Ovary (tissue), 9 donors: ENCODE data around the gene STYK1. TPM values are rescaled to one million over a fixed set of nuclear protein-coding genes. Genes with fewer than 3 reads are reported as not detected.
A peak's percentile ranks its signal among the peaks of the same experiment; 100 is the strongest.

ENCODE experiments used
- DNase-seq, 5 donors: peaks; one replicate each; pipeline ENCODE4 v3.0.0-alpha.2; 2019 to 2020
- H3K27ac ChIP-seq, 2 donors: fragments of 200-600 bp; one replicate each; pipeline versions ENCODE4 v1.5.1 to v1.8.0; 2019 to 2022
- H3K27me3 ChIP-seq: fragments of 200-600 bp; one replicate; pipeline ENCODE4 v1.8.0; 2022
- H3K36me3 ChIP-seq: fragments of 200-600 bp; sonication (generic); one replicate; pipeline ENCODE4 v1.5.1; 2019
- H3K4me1 ChIP-seq: one replicate; pipeline ENCODE4 v1.8.1; 2013; ENCODE audit warnings: mild to moderate bottlenecking, moderate library complexity; ENCODE audit not compliant: insufficient read depth
- H3K4me3 ChIP-seq: fragments of 200-600 bp; sonication (generic); one replicate; pipeline ENCODE4 v1.5.1; 2017
- H3K9me3 ChIP-seq, 2 donors: fragments of 200-600 bp in 1 of 2; sonication (generic) in 1 of 2; one replicate each; pipeline versions ENCODE4 v1.5.1 to v1.8.1; 2013 to 2019; ENCODE audit warnings: mild to moderate bottlenecking in 1 of 2, moderate library complexity in 1 of 2
- CTCF ChIP-seq, 3 donors: fragments of 450-650 bp in 2 of 3; fragments of 200-600 bp in 1 of 3; IDR thresholded peaks; one replicate each; pipeline versions ENCODE4 v1.5.1 to v1.8.0; 2016 to 2022; ENCODE audit warnings: antibody characterized with exemption in 3 of 3, mild to moderate bottlenecking in 1 of 3
- EP300 ChIP-seq: sonication (generic); formaldehyde crosslinking; IDR thresholded peaks from one replicate; pipeline ENCODE4 v1.6.1; 2017; ENCODE audit warnings: antibody characterized with exemption
- POLR2A ChIP-seq: fragments of 450-650 bp; IDR thresholded peaks from one replicate; pipeline ENCODE4 v1.6.1; 2017; ENCODE audit warnings: antibody characterized with exemption, mild to moderate bottlenecking, moderate library complexity
- WGBS, 3 donors: extraction: QIAGEN DNeasy Blood & Tissue Kit in 1 of 3; methylation state at CpG; one replicate each; pipeline versions ENCODE4 v1.1.5 to v1.1.7; 2013 to 2017; 5-methylcytosine and 5-hydroxymethylcytosine counted together
- intact Hi-C, 4 donors: fragments of 100-400 bp; cut with DNase I; formaldehyde crosslinking; loops; one replicate each; pipeline versions ENCODE4 v1.11.0 to v1.15.1; 2022 to 2023
- polyA plus RNA-seq, 2 donors: library from polyadenylated mRNA; stranded (reverse); fragments of 200-250 nt in 1 of 2; fragments of 350-450 nt in 1 of 2; fragmentation: Illumina TruSeq in 1 of 2; extraction: RNeasy Lipid Tissue Mini Kit (QIAGEN cat#74804) in 1 of 2; gene quantifications; one replicate each; pipeline ENCODE4 v1.2.3, GENCODE V29; 2013 to 2014
- total RNA-seq, 7 donors: library from RNA; depleted of rRNA in 2 of 7; stranded (reverse); fragments of >200 nt in 2 of 7; fragmentation: NEBNext Ultra II Directional in 3 of 7; extraction: Animal tissue kit (Norgen Biotek cat#: 25700) in 3 of 7; gene quantifications; one replicate each; pipeline versions ENCODE4 v1.1.0 to v1.2.4, GENCODE V29; 2016 to 2023
- donor health status: DM: no; HTN: no; CAD: no; lungs with moderate emphysema.
- donor health status: DM: no; HTN: no; CAD: no.
- donor health status: Bipolar disorder and iron deficiency.
- donor health status: DM: yes; HTN: yes; CAD: no.
- donor health status: DM: no; HTN: no; CAD: no.
- donor health status: DM: yes; HTN: yes; CAD: no.

The STYK1 gene
- total and polyA plus RNA-seq, 9 donors, result 0.07 to 1.3 (median 0.33) TPM; not detected in 2

GRCh38 chr12:10617863-10618262 lies 56.0 kb downstream of the STYK1 start:
- Histone ChIP-seq H3K4me3 (no peak overlapping the region), H3K9me3 (no peaks in the 10 kb centered on the region), H3K36me3 (no peaks in the 10 kb centered on the region), H3K4me1 (no peaks in the 10 kb centered on the region), H3K27me3 (no peaks in the 10 kb centered on the region), H3K27ac (no peak overlapping the region)
- DNase-seq, result no peak
- TF ChIP-seq POLR2A (no peak), EP300 (no peak), CTCF (IDR thresholded peaks at IDR 0.05) (no peak)
- intact Hi-C loops, result no loop called here
- 77 to 82% (median 79%) methylated on average over 6 of the region's 6 CpGs for WGBS, 3 donors

DNA sequence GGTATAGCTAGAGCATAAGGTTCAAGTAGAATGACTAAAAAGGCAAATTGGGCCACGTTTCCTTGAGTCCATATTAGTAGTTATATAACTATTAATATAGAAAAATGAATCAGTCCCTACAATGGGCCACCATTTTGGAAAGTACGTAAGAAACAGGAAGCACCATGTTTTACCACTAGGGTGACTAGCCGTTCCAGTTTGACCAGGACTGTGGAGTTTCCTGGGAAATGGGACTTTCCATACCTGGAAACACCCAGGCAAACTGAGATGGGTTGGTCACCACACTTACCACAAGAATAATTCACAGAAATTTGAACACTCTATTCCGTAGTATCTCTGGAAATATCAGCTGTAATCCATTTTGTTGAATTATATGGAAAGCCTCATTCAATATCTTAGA lies 58.3 kb downstream of the STYK1 start:
- no peak for TF ChIP-seq POLR2A
- TF ChIP-seq CTCF (IDR thresholded peaks at IDR 0.05), result no peak
- no peak for TF ChIP-seq EP300
- no peaks in the 10 kb centered on the region for H3K9me3 ChIP-seq
- peaks cover 1% of the 10 kb centered on the region for H3K4me1 ChIP-seq
- no peaks in the 10 kb centered on the region for H3K36me3 ChIP-seq
- no peak for DNase-seq
- H3K27me3 ChIP-seq, result no peaks in the 10 kb centered on the region
- intact Hi-C loops, result no loop called here
- H3K27ac ChIP-seq, result no peak overlapping the region
- no peak overlapping the region for H3K4me3 ChIP-seq
- 66 to 80% (median 68%) methylated on average over 4 of the region's 4 CpGs for WGBS, 3 donors

DNA sequence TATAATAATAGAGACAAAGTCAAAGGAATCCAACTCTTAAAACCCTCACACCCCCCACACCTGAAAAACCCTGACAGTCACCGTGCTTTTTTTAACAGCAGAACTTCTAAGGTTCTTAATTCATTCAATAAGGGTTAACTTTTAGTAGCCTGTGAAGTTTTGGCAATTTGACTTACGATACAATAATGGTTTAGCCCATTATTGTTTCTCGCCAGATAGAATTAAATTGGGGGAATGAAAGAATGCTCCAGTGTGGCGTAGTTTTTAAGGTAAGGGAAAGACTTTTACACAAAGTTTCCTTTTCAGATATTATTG lies 59.8 kb downstream of the STYK1 start:
- WGBS, 3 donors, result 15 to 20% (median 20%) methylated on average over 4 of the region's 4 CpGs
- intact Hi-C loops, result no loop called here
- peak overlapping the region; percentile 91 for H3K4me3 ChIP-seq
- H3K36me3 ChIP-seq, result no peaks in the 10 kb centered on the region
- no peaks in the 10 kb centered on the region for H3K9me3 ChIP-seq
- H3K4me1 ChIP-seq, result peaks cover 1% of the 10 kb centered on the region
- no peaks in the 10 kb centered on the region for H3K27me3 ChIP-seq
- DNase-seq, result no peak
- H3K27ac ChIP-seq, result peak overlapping the region in 1 of 2 donors; percentile 60
- TF ChIP-seq CTCF (IDR thresholded peaks at IDR 0.05) (no peak), POLR2A (no peak), EP300 (no peak)

DNA sequence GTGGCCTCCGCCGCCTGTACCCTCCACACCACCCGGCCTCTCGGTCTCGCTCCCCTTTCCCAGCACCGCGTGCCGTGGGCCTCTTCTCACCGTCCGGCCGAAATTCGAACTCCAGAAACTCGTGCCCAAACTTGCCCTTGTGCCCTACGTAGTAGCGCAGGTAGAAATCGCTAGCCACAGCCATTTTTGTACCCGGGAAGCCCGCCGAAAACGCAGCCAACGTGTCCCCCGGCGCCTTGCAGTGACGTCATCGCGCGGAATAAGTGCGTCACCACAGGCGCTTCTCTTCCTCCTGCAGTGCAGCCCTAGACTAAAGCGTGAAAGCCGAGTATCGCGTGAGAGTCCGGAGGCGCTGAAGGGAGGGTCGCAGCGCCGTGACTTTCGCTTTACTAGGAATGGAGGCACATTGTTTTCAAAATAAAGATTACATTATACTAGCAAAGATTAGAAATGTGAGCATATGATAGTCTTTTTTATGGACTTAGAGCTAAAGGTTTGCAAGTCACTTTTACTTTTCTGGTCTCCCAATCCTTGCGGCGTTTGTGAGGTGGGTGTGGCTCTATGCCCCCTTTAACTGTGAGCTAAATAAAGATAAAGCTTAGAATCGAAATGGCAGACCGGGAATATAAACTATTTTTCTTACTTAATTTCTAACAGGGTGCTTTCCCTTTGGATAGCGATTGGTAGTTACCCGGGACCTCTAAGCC lies 60.4 kb downstream of the STYK1 start, which contains the start of gene MAGOHB:
MAGOHB (minus strand) TSS at position 261 of the 707 bp plus-strand sequence; CDS start at position 184, 77 bp downstream.
- 0 to 1% (median 1%) methylated on average over 45 of the region's 45 CpGs for WGBS, 3 donors

More for the DNA sequence above, 60.4 kb downstream of the STYK1 start, which contains the start of gene MAGOHB:
- Histone ChIP-seq H3K4me3 (peak within 1 kb of the TSS; percentile 91), H3K4me1 (peaks cover 1% of the 10 kb centered on the region), H3K9me3 (no peaks in the 10 kb centered on the region), H3K27ac (peak within 1 kb of the TSS; percentile 54 to 60), H3K27me3 (no peaks in the 10 kb centered on the region), H3K36me3 (no peaks in the 10 kb centered on the region)
- intact Hi-C loops, result no loop called here
- peak; percentile 93 to 98 (median 97) for DNase-seq
- TF ChIP-seq POLR2A, result peak; percentile 71
- peak in 2 of 3 donors; percentile 6 to 27 for TF ChIP-seq CTCF (IDR thresholded peaks at IDR 0.05)
- TF ChIP-seq EP300, result no peak
